NB4 (cell line): ENCODE measurements around the gene CCDC28B.

Source experiments
- CTCF ChIP-seq: IDR thresholded peaks from one replicate; pipeline ENCODE4 v1.5.1; 2012; ENCODE audit warnings: low read depth, low read length
- MYC ChIP-seq: IDR thresholded peaks from 2 replicates; pipeline ENCODE4 v1.6.1; 2011; ENCODE audit warnings: low read depth, low read length
- POLR2A ChIP-seq: IDR thresholded peaks from 2 replicates; pipeline ENCODE4 v1.6.1; 2011; ENCODE audit warnings: mild to moderate bottlenecking; ENCODE audit not compliant: insufficient read length; ENCODE audit errors: extremely low read depth
- TF ChIP-seq, protein P1 (sequence below): IDR thresholded peaks from 2 replicates; pipeline ENCODE4 v1.6.1; 2011; ENCODE audit warnings: low read depth, low read length

DNA sequence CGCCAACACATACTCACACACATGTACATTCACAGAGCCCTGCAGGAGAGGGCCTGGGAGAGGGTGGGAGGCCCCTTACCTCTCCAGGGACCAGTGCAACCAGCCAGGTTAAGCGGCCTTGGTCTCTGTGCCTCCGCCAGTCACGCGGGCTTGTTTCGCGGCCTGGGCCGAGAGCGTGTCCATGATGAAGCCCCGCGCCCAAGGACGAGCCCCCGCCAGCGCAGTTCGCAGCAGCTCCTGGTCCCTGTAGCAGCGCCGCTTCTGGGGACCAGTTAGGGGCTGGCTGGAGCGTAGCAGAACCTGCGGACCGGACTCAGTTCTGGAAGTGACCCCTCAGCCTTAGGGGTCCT lies 39.4 kb downstream of the CCDC28B start:
- TF ChIP-seq POLR2A (no peak), CTCF (no peak), MYC (no peak)
- TF ChIP-seq, protein P1, sequence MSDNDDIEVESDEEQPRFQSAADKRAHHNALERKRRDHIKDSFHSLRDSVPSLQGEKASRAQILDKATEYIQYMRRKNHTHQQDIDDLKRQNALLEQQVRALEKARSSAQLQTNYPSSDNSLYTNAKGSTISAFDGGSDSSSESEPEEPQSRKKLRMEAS, result no peak
